GM19438 (cell line): ENCODE measurements around the gene SLC13A4.
"Not testable (repeated sequence)": the region's sequence is repeated elsewhere in the genome, so short reads cannot be mapped to it uniquely, and the experiment has no call there.

ENCODE experiments used
- ATAC-seq: cut with Tn5 transposase; IDR thresholded peaks from one replicate; pipeline ENCODE4 v1.9.1; 2021; ENCODE audit warnings: low read depth; ENCODE audit not compliant: unreplicated experiment

SLC13A4 gene

GRCh38 chr7:135666846-135667245 lies 61.1 kb downstream of the SLC13A4 start:
- ATAC-seq, result no peak

DNA sequence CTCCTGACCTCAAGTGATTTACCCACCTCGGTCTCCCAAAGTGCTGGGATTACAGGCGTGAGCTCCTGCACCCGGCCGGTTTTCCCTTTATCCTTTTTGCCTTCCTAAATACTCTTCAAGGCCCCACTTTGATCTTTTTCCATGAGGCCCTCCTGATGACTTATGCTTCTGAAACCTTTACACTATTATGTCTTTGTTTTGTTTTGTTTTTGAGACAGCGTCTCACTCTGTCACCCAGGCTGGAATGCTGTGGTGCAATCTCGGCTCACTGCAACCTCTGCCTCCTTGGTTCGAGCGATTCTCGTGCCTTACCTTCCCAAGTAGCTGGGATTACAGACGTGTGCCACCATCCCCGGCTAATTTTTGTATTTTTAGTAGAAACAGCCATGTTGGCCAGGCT lies 61.8 kb downstream of the SLC13A4 start:
- ATAC-seq, result no peak

DNA sequence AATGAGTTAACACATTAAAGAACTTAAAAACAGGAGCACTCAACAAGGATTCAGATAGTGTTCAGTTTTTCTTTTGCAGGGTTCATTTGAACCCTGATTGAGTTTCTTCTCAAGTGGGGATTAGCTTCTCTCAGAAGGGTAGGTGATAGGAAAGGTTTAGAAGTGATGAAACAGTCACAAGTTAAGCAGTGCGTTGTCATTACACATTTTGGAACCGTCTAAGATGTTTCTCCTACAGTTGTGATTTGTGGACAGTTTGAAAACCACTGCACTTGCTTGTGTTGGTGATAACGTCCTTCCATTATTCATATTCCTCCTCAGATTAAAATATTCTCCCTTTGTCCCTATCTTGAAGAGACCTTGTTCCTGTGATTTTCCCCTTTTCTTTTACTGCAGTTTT lies 62.9 kb downstream of the SLC13A4 start:
- ATAC-seq, result no peak

DNA sequence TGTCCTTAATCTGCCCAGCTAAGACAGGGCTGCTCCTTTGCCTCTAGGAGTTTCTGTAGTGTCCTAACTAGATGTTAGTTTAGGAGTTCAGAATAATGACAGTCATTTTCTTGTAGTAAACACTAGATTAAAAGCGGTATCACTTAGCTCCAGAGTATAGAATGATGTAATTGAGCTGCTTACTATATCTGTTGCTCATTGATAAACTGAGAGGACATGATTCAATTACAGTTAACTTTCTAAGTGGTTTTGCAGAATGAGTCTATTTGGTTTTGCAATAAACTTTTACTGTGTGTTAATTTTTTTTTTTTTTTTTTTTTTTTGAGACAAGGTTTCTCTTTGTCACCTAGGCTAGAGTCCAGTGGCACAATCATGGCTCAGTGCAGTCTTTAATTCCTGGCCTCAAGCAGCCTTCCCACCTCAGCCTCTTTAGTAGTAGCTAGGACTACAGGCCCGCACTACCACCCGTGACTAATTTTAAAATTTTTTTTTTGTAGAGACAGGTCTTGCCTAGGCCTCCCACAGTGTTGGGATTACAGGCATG lies 63.9 kb downstream of the SLC13A4 start:
- no peak for ATAC-seq

- peak; percentile 99 for ATAC-seq
These were observed 65.4 kb downstream of the SLC13A4 start, which contains the start of gene STMP1 for GRCh38 chr7:135662373-135663114. STMP1 (plus strand) TSS chr7:135662514.

DNA sequence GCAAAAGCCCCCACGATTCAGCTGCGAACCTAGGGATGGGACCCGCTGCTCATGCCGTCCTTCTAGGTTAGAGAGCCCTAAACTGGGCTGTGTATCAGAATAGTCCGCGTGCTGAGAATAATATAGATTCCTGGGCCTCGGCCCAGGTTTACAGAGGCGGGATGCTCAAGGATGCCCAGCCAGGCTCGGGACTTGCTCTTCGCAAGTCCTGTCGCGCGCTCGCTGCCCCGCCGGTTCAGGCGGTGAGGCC lies 65.9 kb downstream of the SLC13A4 start:
- ATAC-seq, result no peak

DNA sequence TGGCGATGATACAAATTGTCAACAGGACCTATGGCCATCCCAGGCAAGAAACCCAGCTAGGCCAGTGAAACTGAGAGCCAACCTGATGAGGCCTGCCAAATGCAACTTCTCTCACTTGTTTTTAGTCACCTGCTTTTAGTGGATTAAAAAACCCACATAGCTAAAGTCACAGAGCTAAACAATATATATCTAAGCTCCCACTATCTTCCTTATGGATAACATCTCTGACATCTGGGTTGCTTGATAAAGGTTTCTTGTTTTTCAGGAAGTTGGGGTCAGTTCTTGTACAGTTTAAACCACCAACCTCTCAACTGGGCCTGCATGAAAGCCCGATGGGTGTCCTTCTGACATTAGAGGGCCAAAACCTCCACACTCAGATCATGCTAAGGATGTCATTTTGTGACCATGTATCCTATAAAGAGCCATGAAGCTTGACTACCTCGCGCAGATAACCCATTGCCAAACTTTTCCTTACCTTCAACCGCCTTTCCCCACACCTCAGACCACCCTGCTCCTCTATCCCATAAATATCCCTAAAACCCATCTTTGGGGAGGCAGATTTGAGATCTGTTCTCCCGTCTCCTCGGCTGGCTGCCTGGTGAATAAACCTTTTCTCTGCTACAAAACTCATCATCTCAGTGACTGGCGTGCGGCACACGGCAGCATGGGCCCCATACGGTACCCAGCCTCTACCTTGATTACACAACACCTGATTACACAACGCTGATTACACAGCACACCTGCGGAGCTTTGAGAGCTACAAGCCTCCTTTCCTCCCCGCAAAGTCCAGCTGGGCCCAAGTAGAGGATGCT lies 66.5 kb downstream of the SLC13A4 start:
- no peak for ATAC-seq

DNA sequence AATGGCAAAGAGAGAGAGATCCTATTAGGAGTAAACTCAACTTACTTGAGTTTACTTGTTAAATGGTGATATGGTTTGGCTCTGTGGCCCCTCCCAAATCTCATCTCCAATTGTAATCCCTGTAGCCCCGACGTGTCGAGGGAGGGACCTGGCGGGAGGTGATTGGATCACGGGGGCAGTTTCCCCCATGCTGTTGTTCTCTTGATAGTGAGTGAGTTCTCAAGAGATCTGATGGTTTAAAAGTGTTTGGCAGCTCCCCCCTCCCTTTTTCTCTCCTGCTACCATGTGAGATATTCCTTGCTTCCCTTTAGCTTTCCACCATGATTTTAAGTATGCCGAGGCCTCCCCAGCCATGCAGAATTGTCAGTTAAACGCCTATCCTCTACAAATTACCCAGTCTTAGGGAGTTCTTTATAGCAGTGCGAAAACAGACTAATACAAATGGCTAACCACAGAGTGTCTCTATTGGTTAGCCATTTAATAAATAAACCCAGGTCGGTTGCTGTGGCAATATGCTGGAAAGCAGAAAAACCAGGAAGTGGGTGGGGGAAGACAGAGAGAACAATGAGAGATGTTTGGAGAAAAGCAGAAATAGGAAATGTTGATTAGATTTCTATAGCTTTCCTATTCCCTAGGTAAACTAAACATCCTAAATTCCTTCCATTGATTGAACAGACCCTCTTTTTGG lies 68.7 kb downstream of the SLC13A4 start:
- no peak for ATAC-seq

DNA sequence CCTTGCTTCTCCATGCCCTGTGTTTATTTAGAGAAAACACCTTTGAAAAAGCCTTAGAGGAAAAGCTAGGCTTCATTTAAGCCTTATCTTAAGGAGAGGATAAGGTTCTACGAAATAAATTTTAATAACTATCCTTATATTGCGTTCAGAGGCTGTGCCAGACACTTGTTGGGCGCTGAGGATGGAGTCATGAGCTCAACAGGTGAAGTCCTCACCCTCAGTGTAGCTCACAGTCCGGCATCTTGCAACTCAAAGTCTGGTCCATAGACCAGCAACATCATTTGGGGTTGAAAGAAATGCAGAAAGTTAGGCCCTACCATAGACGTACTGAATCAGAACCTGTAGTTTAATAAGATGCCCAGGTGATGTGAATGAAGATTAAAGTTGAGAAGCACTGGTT lies 69.4 kb downstream of the SLC13A4 start:
- ATAC-seq, result no peak

DNA sequence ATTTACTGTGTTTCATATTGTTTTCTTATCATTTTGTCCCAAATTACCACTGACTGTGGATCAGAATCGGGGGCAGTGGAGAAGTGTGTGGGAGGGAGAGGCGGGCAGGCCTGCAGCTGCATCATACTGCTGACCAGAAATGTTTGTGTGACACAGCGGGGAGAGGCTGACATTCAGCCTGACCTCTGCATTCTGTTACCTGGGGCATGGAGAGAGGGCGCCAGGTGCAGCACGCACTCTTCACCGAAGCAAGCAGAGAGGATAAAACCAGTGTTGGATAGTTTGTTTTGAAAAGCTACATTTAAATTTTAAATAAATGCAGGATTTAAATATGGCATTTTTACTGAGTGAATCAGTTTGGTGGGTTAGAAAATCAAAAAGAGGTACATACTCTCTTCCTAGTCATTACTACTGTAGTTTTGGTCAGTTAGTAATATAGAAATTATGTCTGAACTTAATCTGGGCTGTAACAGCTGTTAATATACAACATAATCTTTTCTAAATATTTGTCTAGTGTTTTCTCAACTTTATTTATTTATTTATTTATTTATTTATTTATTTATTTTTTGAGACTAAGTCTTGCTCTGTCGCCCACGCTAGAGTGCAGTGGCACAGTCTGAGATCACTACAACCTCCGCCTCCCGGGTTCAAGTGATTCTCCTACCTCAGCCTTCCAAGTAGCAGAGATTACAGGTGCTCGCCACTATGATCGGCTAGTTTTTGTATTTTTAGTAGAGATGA lies 74.5 kb downstream of the SLC13A4 start:
- ATAC-seq, result no peak

GRCh38 chr7:135650831-135651573 lies 77.0 kb downstream of the SLC13A4 start:
- ATAC-seq, result no peak

- ATAC-seq, result no peak
These were observed 79.8 kb downstream of the SLC13A4 start for GRCh38 chr7:135648235-135648634.

DNA sequence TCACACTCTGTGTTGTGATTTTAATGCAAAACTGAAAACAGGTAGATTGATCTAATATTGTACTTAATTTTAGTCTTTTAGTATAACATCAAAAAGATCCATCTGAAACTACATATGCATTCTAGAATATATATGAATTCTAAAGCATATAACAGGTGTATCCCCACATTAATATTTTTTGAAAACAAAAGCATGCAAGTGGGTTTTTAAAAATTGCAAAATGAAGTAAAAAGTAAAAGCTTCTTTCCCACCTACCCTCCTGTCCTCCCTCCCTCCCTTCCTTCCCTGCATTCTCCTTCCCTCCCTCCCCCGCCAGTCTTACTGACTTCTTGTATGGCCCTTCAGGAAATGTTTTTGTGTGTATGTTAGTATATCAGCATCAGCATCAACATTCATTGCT lies 80.2 kb downstream of the SLC13A4 start:
- no peak for ATAC-seq

GRCh38 chr7:135645296-135645904 lies 82.6 kb downstream of the SLC13A4 start:
- no peak for ATAC-seq

GRCh38 chr7:135644729-135645128 lies 83.3 kb downstream of the SLC13A4 start:
- no peak for ATAC-seq

DNA sequence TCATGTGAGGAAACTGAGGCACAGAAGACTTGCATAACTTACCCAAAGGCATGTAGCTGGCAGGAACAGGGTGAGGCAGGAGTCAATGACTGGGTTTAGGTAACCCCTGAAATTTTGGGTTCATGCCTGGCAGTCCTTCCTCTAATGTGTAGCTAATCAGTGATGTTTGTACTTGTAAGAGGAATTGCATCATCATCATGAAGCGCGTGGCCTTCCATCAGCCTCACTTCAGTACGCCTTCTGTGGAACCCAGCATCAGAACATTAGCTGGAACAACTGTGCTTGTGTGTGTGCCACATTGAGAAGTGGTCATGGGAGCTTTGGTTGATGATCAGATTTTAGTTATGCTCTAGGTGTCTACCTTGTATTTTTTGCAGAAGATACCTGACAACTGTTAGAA lies 83.8 kb downstream of the SLC13A4 start:
- ATAC-seq, result no peak

DNA sequence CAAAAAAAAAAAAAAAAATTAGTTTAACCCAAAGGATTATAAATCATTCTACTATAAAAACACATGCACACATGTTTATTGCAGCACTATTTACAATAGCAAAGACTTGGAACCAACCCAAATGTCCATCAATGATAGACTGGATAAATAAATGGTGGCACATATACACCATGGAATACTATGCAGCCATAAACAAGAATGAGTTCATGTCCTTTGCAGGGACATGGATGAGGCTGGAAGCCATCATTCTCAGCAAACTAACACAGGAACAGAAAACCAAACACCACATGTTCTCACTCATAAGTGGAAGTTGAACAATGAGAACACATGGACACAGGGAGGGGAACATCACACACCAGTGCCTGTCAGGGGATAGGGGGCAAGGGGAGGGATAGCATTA lies 88.3 kb downstream of the SLC13A4 start:
- not testable (repeated sequence) for ATAC-seq

DNA sequence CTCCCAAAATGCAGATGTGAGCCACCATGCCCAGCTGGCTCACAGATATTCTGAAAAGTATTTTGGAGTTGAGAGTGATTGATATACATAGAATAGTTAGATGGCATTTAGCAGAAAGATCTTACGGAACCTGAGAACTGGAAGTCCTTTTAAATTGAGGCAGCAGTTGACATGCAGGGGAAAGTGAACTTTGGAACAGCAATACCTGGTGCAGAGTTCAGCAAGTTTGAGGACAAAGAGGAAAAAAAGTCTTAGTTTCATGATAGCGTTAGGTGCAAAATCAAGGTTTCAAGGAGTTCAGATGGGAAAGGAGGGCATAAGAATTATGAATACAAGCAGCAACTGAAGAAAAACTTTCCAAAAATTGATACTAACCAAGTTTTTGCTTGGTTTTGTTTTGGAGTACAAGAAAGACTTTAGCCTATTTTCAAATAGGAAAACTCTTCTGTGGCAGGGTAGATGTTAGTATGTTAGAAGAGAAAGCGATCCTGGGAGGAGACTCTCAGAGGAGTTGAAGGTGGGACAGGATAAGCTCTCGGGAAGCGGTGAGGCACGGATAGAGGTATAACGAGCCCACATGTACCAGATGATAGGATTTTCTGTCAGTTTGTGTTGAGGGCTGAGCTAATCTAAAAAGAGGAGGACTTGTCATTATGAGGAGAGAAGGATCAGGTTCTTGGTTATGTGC lies 93.7 kb downstream of the SLC13A4 start:
- ATAC-seq, result no peak
